ENCODE data around the gene MUC22. TPM values are rescaled to one million over a fixed set of nuclear protein-coding genes. Genes with fewer than 3 reads are reported as not detected.
"Not testable (repeated sequence)": the region's sequence is repeated elsewhere in the genome, so short reads cannot be mapped to it uniquely, and the experiment has no call there.

The MUC22 gene
- total RNA-seq, result not detected

DNA sequence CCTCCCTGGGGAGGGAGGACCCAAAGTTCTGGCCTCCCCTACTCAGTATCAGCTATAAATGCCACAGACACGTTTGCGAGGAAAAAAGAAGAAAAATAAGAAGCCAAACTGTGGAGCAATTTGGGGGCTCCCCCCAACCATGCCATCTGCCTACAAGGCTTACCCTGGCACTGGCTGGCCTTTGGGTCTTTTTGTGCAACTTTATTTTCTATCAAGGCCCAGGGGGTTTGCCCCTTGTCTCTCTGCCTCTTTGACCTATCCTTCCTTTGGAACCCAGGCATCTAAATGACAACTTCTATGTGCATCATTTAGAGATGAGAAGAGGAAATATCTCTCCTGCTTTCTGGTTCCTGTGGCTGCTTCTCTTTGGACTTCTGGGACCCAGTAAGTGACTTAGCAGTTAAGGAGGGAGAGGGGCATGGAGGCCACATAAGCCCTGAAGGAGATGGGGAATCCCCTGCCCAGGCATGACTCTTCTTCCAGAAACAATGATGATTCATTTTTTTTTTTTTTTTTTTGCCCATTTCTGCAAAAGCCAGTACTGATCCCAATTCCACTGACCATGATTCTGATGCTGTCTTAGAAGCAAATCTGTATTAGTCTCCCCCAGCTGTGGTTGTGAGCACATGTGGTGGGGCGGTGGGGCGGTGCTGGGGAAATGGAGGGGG lies at the start of gene MUC22:
TSS of gene MUC22 (plus strand) at position 82 of the 668 bp plus-strand sequence. CDS start at position 315, 233 bp downstream.
- no peak for DNase-seq

- DNase-seq, result no peak
Observed at GRCh38 chr6:30960907-30961673, 49.2 kb upstream of the MUC22 start.

DNA sequence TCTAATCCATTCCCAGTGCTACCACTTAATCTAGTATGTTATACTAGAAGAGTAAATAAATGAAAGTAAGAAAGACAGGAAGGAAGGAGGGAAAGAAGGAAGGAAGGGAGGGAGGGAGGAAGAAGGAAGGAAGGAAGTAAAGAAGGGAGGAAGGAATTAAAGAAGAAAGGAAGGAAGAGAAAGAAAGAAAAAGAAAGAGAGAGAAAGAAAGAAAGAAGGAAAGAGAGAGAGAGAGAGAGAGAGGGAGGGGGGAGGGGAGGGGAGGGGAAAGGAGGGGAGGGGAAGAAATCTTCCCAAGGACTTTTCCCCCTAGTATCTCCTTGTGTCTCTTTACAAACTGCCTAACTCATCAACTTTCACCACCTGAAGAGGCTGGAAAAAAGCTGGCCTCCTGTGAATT lies 47.6 kb upstream of the MUC22 start:
- DNase-seq, result no peak

DNA sequence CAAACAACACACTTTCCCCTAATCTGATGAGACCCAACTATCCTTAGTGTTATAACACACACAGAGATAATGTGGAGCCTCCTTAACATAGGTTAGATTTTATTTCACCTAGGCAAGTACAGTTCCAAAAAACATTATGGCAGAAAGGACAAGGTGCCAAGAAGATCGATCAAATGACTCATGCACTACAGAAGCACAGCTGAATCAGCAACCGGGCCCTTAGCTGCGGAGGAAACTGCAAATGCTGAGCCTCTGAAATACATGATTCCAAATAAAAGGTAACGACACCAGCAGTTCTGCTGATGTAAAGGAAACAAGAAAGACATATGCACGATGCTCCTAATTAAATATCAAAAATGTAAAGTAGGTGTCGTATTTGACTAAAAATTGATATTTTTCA lies 46.6 kb upstream of the MUC22 start:
- no peak for DNase-seq

DNA sequence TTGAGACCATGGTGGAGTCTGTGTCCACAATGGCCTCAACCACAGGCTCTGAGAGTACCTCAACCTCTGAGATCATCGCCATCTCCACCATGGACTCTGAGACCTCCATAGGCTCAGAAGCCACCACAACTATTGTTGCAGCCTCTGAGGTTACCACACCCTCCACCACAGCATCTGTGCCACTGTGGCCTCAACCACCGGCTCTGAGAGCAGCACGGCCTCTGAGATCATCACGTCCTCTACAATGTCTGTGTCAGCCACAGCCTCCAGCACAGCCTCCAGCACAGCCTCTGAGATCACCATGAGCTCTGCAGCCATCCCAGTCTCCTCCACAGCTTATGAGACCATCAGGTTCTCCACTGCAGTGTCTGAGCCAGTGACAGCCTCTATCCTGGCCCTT lies 46.2 kb upstream of the MUC22 start:
- DNase-seq, result no peak

DNA sequence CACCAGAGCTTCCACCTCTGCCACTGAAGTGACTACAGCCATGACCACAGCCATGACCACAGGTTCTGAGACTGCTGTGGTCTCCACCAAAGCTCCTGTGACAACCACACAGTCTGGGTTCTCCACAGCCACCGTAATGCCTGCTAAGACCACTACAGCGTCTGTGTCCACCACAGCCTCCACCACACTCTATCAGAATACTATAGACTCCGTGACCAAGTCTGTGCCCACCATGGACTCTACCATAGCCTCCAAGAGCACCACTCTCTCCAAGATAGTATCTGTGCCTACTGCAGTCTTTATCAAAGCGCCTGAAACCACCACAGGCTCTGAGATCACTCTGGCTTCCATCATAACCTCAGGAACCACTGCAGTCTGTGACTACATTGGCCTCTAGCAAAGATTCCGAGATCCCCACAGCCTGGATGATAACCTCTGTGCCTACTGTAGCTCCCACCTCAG lies 45.1 kb upstream of the MUC22 start:
- DNase-seq, result no peak

GRCh38 chr6:30966154-30966553 lies 44.1 kb upstream of the MUC22 start:
- DNase-seq, result no peak

- not testable (repeated sequence) for DNase-seq
Observed at GRCh38 chr6:30969171-30969570, 41.1 kb upstream of the MUC22 start.

DNA sequence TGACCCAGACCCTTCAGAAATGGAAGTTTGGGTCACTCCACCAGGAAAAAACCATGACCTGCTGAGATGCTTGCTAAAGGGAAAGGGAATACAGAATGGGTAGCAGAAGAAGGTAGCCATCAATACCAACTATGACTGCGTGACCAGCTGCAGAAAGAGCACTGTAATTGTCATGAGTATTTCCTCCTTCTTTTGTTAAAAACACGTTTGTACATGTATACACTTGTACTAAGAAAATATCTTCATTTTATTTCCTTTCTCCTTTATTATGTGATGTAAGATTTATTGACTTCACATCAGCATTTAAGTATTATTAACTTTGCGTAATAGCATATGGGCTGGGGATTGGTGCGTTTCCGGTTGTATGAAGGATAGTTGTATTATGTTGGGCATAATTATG lies 39.3 kb upstream of the MUC22 start:
- DNase-seq, result no peak

- DNase-seq, result no peak
Observed at GRCh38 chr6:30972816-30973215, 37.5 kb upstream of the MUC22 start.

- DNase-seq, result no peak
Observed at GRCh38 chr6:30974490-30975252, 35.6 kb upstream of the MUC22 start.

DNA sequence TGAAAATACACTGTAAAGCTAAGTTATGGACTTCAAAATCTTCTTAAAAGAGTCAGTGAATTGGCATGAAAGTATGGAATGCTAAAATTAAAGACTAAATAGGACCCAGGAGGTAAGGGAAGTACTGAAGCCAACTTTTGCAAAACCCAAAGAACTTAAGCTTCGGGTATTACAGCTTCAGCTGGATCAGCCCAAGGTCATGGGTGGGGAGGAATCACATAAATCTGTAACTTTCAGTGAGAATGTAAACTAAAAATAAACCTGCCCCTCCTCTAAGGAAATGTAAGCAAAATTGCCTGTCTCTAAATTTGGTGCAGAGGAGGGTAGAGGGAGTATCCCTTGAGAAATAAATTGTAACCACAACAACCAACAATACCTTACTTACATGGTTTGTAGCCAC lies 31.1 kb upstream of the MUC22 start:
- no peak for DNase-seq

- DNase-seq, result no peak
Observed at GRCh38 chr6:30979690-30980089, 30.6 kb upstream of the MUC22 start.

DNA sequence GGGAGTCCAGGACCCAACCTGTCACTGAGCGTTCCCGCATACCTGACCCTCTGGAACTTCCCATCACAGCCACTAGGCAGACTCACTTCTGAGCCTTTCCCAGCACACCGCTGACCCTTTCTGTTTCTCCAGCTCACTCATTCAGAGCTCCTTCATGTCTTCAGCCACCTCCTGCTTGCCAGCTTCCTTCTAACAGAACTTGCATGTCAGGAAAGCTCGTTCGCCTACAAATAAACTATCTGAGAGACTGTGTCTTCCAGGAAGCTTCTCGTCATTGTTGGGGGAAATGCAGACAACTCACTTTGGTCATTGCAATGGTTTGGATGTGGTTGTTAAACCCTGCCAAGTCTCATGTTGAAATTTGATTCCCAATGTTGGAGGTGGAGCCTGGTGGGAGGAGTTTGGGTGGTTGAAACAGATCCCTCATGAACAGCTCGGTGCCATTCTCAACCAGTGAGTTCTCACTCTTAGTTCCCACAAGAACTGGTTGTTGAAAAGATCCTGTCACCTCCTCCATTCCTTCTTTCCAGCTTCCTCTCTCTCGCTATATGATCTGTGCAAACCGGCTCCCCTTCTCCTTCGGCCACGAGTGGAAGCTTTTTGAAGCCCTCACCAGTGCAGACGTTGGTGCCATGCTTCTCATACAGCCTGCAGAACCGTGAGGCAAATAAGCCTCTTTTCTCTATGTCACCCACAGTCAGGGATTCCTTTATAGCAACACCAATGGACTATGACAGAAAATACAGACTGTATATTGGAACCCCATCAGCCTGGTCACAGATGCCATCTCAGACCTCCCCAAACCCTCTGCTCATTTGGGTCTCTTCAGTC lies 28.1 kb upstream of the MUC22 start:
- no peak for DNase-seq

GRCh38 chr6:30983439-30983838 lies 26.8 kb upstream of the MUC22 start, which contains the start of gene MUC21:
Gene MUC21, plus strand, starts transcription at chr6:30983718. Its CDS starts 241 bp downstream, at chr6:30983959.
- DNase-seq, result no peak

- no peak for DNase-seq
Observed at GRCh38 chr6:30985490-30985889, 24.8 kb upstream of the MUC22 start.

DNA sequence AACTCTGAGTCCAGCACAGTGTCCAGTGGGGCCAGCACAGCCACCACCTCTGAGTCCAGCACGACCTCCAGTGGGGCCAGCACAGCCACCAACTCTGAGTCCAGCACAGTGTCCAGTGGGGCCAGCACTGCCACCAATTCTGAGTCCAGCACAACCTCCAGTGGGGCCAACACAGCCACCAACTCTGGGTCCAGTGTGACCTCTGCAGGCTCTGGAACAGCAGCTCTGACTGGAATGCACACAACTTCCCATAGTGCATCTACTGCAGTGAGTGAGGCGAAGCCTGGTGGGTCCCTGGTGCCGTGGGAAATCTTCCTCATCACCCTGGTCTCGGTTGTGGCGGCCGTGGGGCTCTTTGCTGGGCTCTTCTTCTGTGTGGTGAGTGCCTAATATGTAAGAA lies 23.0 kb upstream of the MUC22 start:
- DNase-seq, result no peak

- DNase-seq, result no peak
Observed at GRCh38 chr6:30988209-30988825, 22.0 kb upstream of the MUC22 start.

DNA sequence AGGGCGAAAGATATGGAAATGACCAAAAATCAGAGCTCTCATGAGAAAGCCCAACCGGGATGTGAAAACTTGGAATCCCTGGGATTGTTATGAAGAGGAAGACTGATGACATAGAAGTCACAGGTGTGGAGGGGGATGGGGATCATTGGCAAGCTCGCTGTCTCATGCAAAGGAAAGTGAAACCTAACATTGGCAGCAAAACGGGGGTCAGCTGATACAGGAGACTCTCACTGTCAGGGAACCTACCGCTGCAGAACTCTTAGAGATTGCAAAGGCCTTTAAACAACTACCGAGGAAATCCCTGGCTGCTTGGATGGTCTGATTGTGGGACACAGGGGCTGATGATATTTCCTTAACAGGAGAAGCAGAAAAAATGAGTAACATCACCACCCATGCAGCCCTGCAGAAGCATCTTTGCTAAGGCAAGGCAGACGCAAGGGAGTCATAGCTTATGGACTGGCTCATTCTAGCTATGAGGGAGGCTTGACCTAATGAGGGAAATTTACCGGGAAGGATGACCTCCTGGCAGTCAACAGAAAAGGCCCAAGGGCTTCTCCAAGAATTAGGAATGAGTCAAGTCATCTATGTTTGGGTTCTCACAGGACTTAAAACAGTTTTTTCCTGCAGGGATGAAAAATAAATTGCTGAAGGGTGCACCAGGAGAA lies 19.7 kb upstream of the MUC22 start:
- no peak for DNase-seq

DNA sequence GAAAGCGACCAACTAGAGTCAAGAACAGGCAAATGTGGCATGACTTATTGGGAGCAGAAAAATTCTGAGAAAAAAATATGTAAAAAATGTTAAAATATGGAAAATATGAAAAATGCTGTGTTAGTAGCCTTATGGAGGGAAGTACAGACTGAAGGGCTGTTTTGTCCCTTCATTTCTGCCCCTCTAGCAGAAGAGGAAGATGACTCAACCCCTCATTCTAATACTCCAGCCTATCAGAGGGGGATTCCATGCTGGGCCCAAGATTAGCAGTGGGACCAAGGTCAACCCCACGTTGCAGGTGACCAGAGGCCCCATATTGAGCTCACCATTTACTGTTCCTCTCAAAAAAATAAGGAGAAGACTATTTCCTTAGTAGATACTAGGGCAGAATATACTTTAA lies 18.4 kb upstream of the MUC22 start:
- DNase-seq, result no peak

GRCh38 chr6:30997301-30997700 lies 13.0 kb upstream of the MUC22 start:
- no peak for DNase-seq
